ENCODE results near the gene CLK4. TPM values are rescaled to one million over a fixed set of nuclear protein-coding genes. Genes with fewer than 3 reads are reported as not detected.

CLK4 gene
- total RNA-seq, 1 experiment from 2014 or later: 16.0 TPM

GRCh38 chr5:178649580-178649979 lies 22.7 kb upstream of the CLK4 start:
- peaks cover 21% of the 10 kb centered on the region for H3K9me3 Mint-ChIP-seq
- DNase-seq (ENCODE audit: low spot score) (no peak), ATAC-seq (no peak)
- peaks cover 4% of the 10 kb centered on the region for H3K27me3 Mint-ChIP-seq (ENCODE audit: low read depth)
- H3K27ac Mint-ChIP-seq: no peak overlapping the region
- ChIA-PET POLR2A (no interaction called here), CTCF (no interaction called here)
- TF ChIP-seq MXD4 (CRISPR knock-in tag; IDR thresholded peaks at IDR 0.05; ENCODE audit: borderline replicate concordance) (no peak), TEAD1 (CRISPR knock-in tag; IDR thresholded peaks at IDR 0.05) (no peak), TP53 (CRISPR knock-in tag; IDR thresholded peaks at IDR 0.05) (no peak), NFATC4 (CRISPR knock-in tag; IDR thresholded peaks at IDR 0.05) (no peak), FOXK1 (CRISPR knock-in tag; IDR thresholded peaks at IDR 0.05) (no peak), PRRX2 (CRISPR knock-in tag; IDR thresholded peaks at IDR 0.05) (no peak)
- TF ChIP-seq, protein P1, sequence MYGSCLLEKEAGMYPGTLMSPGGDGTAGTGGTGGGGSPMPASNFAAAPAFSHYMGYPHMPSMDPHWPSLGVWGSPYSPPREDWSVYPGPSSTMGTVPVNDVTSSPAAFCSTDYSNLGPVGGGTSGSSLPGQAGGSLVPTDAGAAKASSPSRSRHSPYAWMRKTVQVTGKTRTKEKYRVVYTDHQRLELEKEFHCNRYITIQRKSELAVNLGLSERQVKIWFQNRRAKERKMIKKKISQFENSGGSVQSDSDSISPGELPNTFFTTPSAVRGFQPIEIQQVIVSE (CRISPR knock-in tag; IDR thresholded peaks at IDR 0.05; ENCODE audit: borderline replicate concordance): no peak
- TF ChIP-seq, protein P2, sequence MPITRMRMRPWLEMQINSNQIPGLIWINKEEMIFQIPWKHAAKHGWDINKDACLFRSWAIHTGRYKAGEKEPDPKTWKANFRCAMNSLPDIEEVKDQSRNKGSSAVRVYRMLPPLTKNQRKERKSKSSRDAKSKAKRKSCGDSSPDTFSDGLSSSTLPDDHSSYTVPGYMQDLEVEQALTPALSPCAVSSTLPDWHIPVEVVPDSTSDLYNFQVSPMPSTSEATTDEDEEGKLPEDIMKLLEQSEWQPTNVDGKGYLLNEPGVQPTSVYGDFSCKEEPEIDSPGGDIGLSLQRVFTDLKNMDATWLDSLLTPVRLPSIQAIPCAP (CRISPR knock-in tag; IDR thresholded peaks at IDR 0.05): no peak
- no peaks in the 10 kb centered on the region for H3K36me3 Mint-ChIP-seq
- H3K4me1 Mint-ChIP-seq: peaks cover 7% of the 10 kb centered on the region
- no peak overlapping the region for H3K4me3 Mint-ChIP-seq

- H3K9me3 Mint-ChIP-seq: peaks cover 38% of the 10 kb centered on the region
- DNase-seq (ENCODE audit: low spot score): no peak
- H3K4me1 Mint-ChIP-seq: peaks cover 10% of the 10 kb centered on the region
- H3K27ac Mint-ChIP-seq: 0 out of 2 replicates have a peak overlapping the region, but pooled peaks have one; percentile 4
- no peak; the same call in 1 of the 2 replicates for ATAC-seq
- CTCF ChIA-PET: no interaction called here
- H3K27me3 Mint-ChIP-seq (ENCODE audit: low read depth): peaks cover 19% of the 10 kb centered on the region
- POLR2A ChIA-PET: no interaction called here
- no peak overlapping the region for H3K4me3 Mint-ChIP-seq
- no peaks in the 10 kb centered on the region for H3K36me3 Mint-ChIP-seq
- TF ChIP-seq, protein P3, sequence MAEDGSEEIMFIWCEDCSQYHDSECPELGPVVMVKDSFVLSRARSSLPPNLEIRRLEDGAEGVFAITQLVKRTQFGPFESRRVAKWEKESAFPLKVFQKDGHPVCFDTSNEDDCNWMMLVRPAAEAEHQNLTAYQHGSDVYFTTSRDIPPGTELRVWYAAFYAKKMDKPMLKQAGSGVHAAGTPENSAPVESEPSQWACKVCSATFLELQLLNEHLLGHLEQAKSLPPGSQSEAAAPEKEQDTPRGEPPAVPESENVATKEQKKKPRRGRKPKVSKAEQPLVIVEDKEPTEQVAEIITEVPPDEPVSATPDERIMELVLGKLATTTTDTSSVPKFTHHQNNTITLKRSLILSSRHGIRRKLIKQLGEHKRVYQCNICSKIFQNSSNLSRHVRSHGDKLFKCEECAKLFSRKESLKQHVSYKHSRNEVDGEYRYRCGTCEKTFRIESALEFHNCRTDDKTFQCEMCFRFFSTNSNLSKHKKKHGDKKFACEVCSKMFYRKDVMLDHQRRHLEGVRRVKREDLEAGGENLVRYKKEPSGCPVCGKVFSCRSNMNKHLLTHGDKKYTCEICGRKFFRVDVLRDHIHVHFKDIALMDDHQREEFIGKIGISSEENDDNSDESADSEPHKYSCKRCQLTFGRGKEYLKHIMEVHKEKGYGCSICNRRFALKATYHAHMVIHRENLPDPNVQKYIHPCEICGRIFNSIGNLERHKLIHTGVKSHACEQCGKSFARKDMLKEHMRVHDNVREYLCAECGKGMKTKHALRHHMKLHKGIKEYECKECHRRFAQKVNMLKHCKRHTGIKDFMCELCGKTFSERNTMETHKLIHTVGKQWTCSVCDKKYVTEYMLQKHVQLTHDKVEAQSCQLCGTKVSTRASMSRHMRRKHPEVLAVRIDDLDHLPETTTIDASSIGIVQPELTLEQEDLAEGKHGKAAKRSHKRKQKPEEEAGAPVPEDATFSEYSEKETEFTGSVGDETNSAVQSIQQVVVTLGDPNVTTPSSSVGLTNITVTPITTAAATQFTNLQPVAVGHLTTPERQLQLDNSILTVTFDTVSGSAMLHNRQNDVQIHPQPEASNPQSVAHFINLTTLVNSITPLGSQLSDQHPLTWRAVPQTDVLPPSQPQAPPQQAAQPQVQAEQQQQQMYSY (CRISPR knock-in tag; IDR thresholded peaks at IDR 0.05): no peak
- no peak for TF ChIP-seq ZNF263 (CRISPR knock-in tag; IDR thresholded peaks at IDR 0.05; ENCODE audit: low read depth)
- no peak for TF ChIP-seq ZSCAN18 (CRISPR knock-in tag; IDR thresholded peaks at IDR 0.05)
- no peak for TF ChIP-seq ZNF121 (CRISPR knock-in tag; IDR thresholded peaks at IDR 0.05)
- TF ChIP-seq GABPB1 (CRISPR knock-in tag; IDR thresholded peaks at IDR 0.05): no peak
- TF ChIP-seq, protein P4, sequence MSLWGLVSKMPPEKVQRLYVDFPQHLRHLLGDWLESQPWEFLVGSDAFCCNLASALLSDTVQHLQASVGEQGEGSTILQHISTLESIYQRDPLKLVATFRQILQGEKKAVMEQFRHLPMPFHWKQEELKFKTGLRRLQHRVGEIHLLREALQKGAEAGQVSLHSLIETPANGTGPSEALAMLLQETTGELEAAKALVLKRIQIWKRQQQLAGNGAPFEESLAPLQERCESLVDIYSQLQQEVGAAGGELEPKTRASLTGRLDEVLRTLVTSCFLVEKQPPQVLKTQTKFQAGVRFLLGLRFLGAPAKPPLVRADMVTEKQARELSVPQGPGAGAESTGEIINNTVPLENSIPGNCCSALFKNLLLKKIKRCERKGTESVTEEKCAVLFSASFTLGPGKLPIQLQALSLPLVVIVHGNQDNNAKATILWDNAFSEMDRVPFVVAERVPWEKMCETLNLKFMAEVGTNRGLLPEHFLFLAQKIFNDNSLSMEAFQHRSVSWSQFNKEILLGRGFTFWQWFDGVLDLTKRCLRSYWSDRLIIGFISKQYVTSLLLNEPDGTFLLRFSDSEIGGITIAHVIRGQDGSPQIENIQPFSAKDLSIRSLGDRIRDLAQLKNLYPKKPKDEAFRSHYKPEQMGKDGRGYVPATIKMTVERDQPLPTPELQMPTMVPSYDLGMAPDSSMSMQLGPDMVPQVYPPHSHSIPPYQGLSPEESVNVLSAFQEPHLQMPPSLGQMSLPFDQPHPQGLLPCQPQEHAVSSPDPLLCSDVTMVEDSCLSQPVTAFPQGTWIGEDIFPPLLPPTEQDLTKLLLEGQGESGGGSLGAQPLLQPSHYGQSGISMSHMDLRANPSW (CRISPR knock-in tag; conservative IDR thresholded peaks at IDR 0.05; ENCODE audit: low read depth): no peak
- no peak for TF ChIP-seq IRF2 (CRISPR knock-in tag; IDR thresholded peaks at IDR 0.05; ENCODE audit: borderline replicate concordance, low read depth)
- TF ChIP-seq, protein P5, sequence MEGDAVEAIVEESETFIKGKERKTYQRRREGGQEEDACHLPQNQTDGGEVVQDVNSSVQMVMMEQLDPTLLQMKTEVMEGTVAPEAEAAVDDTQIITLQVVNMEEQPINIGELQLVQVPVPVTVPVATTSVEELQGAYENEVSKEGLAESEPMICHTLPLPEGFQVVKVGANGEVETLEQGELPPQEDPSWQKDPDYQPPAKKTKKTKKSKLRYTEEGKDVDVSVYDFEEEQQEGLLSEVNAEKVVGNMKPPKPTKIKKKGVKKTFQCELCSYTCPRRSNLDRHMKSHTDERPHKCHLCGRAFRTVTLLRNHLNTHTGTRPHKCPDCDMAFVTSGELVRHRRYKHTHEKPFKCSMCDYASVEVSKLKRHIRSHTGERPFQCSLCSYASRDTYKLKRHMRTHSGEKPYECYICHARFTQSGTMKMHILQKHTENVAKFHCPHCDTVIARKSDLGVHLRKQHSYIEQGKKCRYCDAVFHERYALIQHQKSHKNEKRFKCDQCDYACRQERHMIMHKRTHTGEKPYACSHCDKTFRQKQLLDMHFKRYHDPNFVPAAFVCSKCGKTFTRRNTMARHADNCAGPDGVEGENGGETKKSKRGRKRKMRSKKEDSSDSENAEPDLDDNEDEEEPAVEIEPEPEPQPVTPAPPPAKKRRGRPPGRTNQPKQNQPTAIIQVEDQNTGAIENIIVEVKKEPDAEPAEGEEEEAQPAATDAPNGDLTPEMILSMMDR (IDR thresholded peaks at IDR 0.05): no peak
- TF ChIP-seq, protein P6, sequence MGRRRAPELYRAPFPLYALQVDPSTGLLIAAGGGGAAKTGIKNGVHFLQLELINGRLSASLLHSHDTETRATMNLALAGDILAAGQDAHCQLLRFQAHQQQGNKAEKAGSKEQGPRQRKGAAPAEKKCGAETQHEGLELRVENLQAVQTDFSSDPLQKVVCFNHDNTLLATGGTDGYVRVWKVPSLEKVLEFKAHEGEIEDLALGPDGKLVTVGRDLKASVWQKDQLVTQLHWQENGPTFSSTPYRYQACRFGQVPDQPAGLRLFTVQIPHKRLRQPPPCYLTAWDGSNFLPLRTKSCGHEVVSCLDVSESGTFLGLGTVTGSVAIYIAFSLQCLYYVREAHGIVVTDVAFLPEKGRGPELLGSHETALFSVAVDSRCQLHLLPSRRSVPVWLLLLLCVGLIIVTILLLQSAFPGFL (CRISPR knock-in tag; IDR thresholded peaks at IDR 0.05; ENCODE audit: borderline replicate concordance): no peak
- no peak for TF ChIP-seq RORB (CRISPR knock-in tag; IDR thresholded peaks at IDR 0.05)
- TF ChIP-seq NR1H2 (CRISPR knock-in tag; IDR thresholded peaks at IDR 0.05): no peak
- TF ChIP-seq ZNF396 (CRISPR knock-in tag; IDR thresholded peaks at IDR 0.05; ENCODE audit: borderline replicate concordance): no peak
Observed at GRCh38 chr5:178644826-178645545, 18.1 kb upstream of the CLK4 start.

Data from WTC11 (cell line).